ENCODE measurements around the gene SCN8A.

SCN8A gene

GRCh38 chr12:51726161-51726560 is 135.1 kb downstream of the SCN8A start:
- Histone ChIP-seq H3K36me3 (ENCODE audit: control insufficient read depth, insufficient read depth, low read length) (no peaks in the 10 kb centered on the region), H3K4me3 (ENCODE audit: insufficient read depth, low read depth, low read length, poor library complexity, severe bottlenecking) (no peak overlapping the region), H3K4me1 (ENCODE audit: control insufficient read depth, insufficient read depth, low read length, poor library complexity, severe bottlenecking) (no peaks in the 10 kb centered on the region), H3K9me3 (ENCODE audit: control insufficient read depth, low read length) (no peaks in the 10 kb centered on the region), H3K27me3 (replicated peaks; ENCODE audit: control insufficient read depth, insufficient read depth, low read length, poor library complexity, severe bottlenecking) (no peaks in the 10 kb centered on the region), H3K27ac (ENCODE audit: insufficient read depth, low read length, poor library complexity, severe bottlenecking) (no peak overlapping the region)
- no peak for DNase-seq

GRCh38 chr12:51726931-51727330 is 135.9 kb downstream of the SCN8A start:
- H3K4me1 ChIP-seq (ENCODE audit: control insufficient read depth, insufficient read depth, low read length, poor library complexity, severe bottlenecking), result no peaks in the 10 kb centered on the region
- no peak overlapping the region for H3K4me3 ChIP-seq (ENCODE audit: insufficient read depth, low read depth, low read length, poor library complexity, severe bottlenecking)
- DNase-seq, result no peak
- H3K27ac ChIP-seq (ENCODE audit: insufficient read depth, low read length, poor library complexity, severe bottlenecking), result no peak overlapping the region
- no peaks in the 10 kb centered on the region for H3K27me3 ChIP-seq (replicated peaks; ENCODE audit: control insufficient read depth, insufficient read depth, low read length, poor library complexity, severe bottlenecking)
- H3K36me3 ChIP-seq (ENCODE audit: control insufficient read depth, insufficient read depth, low read length), result no peaks in the 10 kb centered on the region
- H3K9me3 ChIP-seq (ENCODE audit: control insufficient read depth, low read length), result no peaks in the 10 kb centered on the region

GRCh38 chr12:51729331-51729730 is 138.3 kb downstream of the SCN8A start:
- Histone ChIP-seq H3K27ac (ENCODE audit: insufficient read depth, low read length, poor library complexity, severe bottlenecking) (no peak overlapping the region), H3K9me3 (ENCODE audit: control insufficient read depth, low read length) (no peaks in the 10 kb centered on the region), H3K36me3 (ENCODE audit: control insufficient read depth, insufficient read depth, low read length) (no peaks in the 10 kb centered on the region), H3K4me1 (ENCODE audit: control insufficient read depth, insufficient read depth, low read length, poor library complexity, severe bottlenecking) (no peaks in the 10 kb centered on the region), H3K4me3 (ENCODE audit: insufficient read depth, low read depth, low read length, poor library complexity, severe bottlenecking) (no peak overlapping the region), H3K27me3 (replicated peaks; ENCODE audit: control insufficient read depth, insufficient read depth, low read length, poor library complexity, severe bottlenecking) (no peaks in the 10 kb centered on the region)
- DNase-seq, result no peak

- DNase-seq, result no peak
Observed at GRCh38 chr12:51730745-51731144, 139.7 kb downstream of the SCN8A start.

GRCh38 chr12:51740536-51740935 is 149.5 kb downstream of the SCN8A start:
- Histone ChIP-seq H3K9me3 (ENCODE audit: control insufficient read depth, low read length) (no peaks in the 10 kb centered on the region), H3K4me3 (ENCODE audit: insufficient read depth, low read depth, low read length, poor library complexity, severe bottlenecking) (no peak overlapping the region), H3K27me3 (replicated peaks; ENCODE audit: control insufficient read depth, insufficient read depth, low read length, poor library complexity, severe bottlenecking) (no peaks in the 10 kb centered on the region), H3K4me1 (ENCODE audit: control insufficient read depth, insufficient read depth, low read length, poor library complexity, severe bottlenecking) (no peaks in the 10 kb centered on the region), H3K36me3 (ENCODE audit: control insufficient read depth, insufficient read depth, low read length) (no peaks in the 10 kb centered on the region), H3K27ac (ENCODE audit: insufficient read depth, low read length, poor library complexity, severe bottlenecking) (no peak overlapping the region)
- no peak for DNase-seq

More at GRCh38 chr12:51730745-51731144, 139.7 kb downstream of the SCN8A start:
- H3K36me3 ChIP-seq (ENCODE audit: control insufficient read depth, insufficient read depth, low read length), result no peaks in the 10 kb centered on the region
- H3K4me1 ChIP-seq (ENCODE audit: control insufficient read depth, insufficient read depth, low read length, poor library complexity, severe bottlenecking), result no peaks in the 10 kb centered on the region
- no peak overlapping the region for H3K4me3 ChIP-seq (ENCODE audit: insufficient read depth, low read depth, low read length, poor library complexity, severe bottlenecking)
- H3K27ac ChIP-seq (ENCODE audit: insufficient read depth, low read length, poor library complexity, severe bottlenecking), result no peak overlapping the region
- no peaks in the 10 kb centered on the region for H3K27me3 ChIP-seq (replicated peaks; ENCODE audit: control insufficient read depth, insufficient read depth, low read length, poor library complexity, severe bottlenecking)
- H3K9me3 ChIP-seq (ENCODE audit: control insufficient read depth, low read length), result no peaks in the 10 kb centered on the region

GRCh38 chr12:51744235-51744634 is 153.2 kb downstream of the SCN8A start:
- Histone ChIP-seq H3K27ac (ENCODE audit: insufficient read depth, low read length, poor library complexity, severe bottlenecking) (no peak overlapping the region), H3K27me3 (replicated peaks; ENCODE audit: control insufficient read depth, insufficient read depth, low read length, poor library complexity, severe bottlenecking) (no peaks in the 10 kb centered on the region), H3K9me3 (ENCODE audit: control insufficient read depth, low read length) (no peaks in the 10 kb centered on the region), H3K36me3 (ENCODE audit: control insufficient read depth, insufficient read depth, low read length) (no peaks in the 10 kb centered on the region), H3K4me3 (ENCODE audit: insufficient read depth, low read depth, low read length, poor library complexity, severe bottlenecking) (no peak overlapping the region), H3K4me1 (ENCODE audit: control insufficient read depth, insufficient read depth, low read length, poor library complexity, severe bottlenecking) (no peaks in the 10 kb centered on the region)
- DNase-seq, result no peak

GRCh38 chr12:51744957-51745356 is 153.9 kb downstream of the SCN8A start:
- no peak overlapping the region for H3K4me3 ChIP-seq (ENCODE audit: insufficient read depth, low read depth, low read length, poor library complexity, severe bottlenecking)
- H3K27me3 ChIP-seq (replicated peaks; ENCODE audit: control insufficient read depth, insufficient read depth, low read length, poor library complexity, severe bottlenecking), result no peaks in the 10 kb centered on the region
- H3K9me3 ChIP-seq (ENCODE audit: control insufficient read depth, low read length), result no peaks in the 10 kb centered on the region
- no peak for DNase-seq
- H3K4me1 ChIP-seq (ENCODE audit: control insufficient read depth, insufficient read depth, low read length, poor library complexity, severe bottlenecking), result no peaks in the 10 kb centered on the region
- H3K36me3 ChIP-seq (ENCODE audit: control insufficient read depth, insufficient read depth, low read length), result no peaks in the 10 kb centered on the region
- H3K27ac ChIP-seq (ENCODE audit: insufficient read depth, low read length, poor library complexity, severe bottlenecking), result no peak overlapping the region

GRCh38 chr12:51746416-51746815 is 155.4 kb downstream of the SCN8A start:
- Histone ChIP-seq H3K4me3 (ENCODE audit: insufficient read depth, low read depth, low read length, poor library complexity, severe bottlenecking) (no peak overlapping the region), H3K4me1 (ENCODE audit: control insufficient read depth, insufficient read depth, low read length, poor library complexity, severe bottlenecking) (no peaks in the 10 kb centered on the region), H3K27ac (ENCODE audit: insufficient read depth, low read length, poor library complexity, severe bottlenecking) (no peak overlapping the region), H3K27me3 (replicated peaks; ENCODE audit: control insufficient read depth, insufficient read depth, low read length, poor library complexity, severe bottlenecking) (no peaks in the 10 kb centered on the region), H3K36me3 (ENCODE audit: control insufficient read depth, insufficient read depth, low read length) (no peaks in the 10 kb centered on the region), H3K9me3 (ENCODE audit: control insufficient read depth, low read length) (no peaks in the 10 kb centered on the region)
- DNase-seq, result no peak

GRCh38 chr12:51748235-51748634 is 157.2 kb downstream of the SCN8A start:
- DNase-seq, result no peak
- H3K4me3 ChIP-seq (ENCODE audit: insufficient read depth, low read depth, low read length, poor library complexity, severe bottlenecking), result no peak overlapping the region
- no peaks in the 10 kb centered on the region for H3K4me1 ChIP-seq (ENCODE audit: control insufficient read depth, insufficient read depth, low read length, poor library complexity, severe bottlenecking)
- H3K36me3 ChIP-seq (ENCODE audit: control insufficient read depth, insufficient read depth, low read length), result no peaks in the 10 kb centered on the region
- H3K27me3 ChIP-seq (replicated peaks; ENCODE audit: control insufficient read depth, insufficient read depth, low read length, poor library complexity, severe bottlenecking), result no peaks in the 10 kb centered on the region
- H3K27ac ChIP-seq (ENCODE audit: insufficient read depth, low read length, poor library complexity, severe bottlenecking), result no peak overlapping the region
- no peaks in the 10 kb centered on the region for H3K9me3 ChIP-seq (ENCODE audit: control insufficient read depth, low read length)

- Histone ChIP-seq H3K4me3 (ENCODE audit: insufficient read depth, low read depth, low read length, poor library complexity, severe bottlenecking) (no peak overlapping the region), H3K27me3 (replicated peaks; ENCODE audit: control insufficient read depth, insufficient read depth, low read length, poor library complexity, severe bottlenecking) (no peaks in the 10 kb centered on the region), H3K9me3 (ENCODE audit: control insufficient read depth, low read length) (no peaks in the 10 kb centered on the region), H3K36me3 (ENCODE audit: control insufficient read depth, insufficient read depth, low read length) (no peaks in the 10 kb centered on the region), H3K27ac (ENCODE audit: insufficient read depth, low read length, poor library complexity, severe bottlenecking) (no peak overlapping the region), H3K4me1 (ENCODE audit: control insufficient read depth, insufficient read depth, low read length, poor library complexity, severe bottlenecking) (no peaks in the 10 kb centered on the region)
- no peak for DNase-seq
Observed at GRCh38 chr12:51749206-51749985, 158.4 kb downstream of the SCN8A start.
